Measurements from ENCODE around the gene TUNAR.

DNA sequence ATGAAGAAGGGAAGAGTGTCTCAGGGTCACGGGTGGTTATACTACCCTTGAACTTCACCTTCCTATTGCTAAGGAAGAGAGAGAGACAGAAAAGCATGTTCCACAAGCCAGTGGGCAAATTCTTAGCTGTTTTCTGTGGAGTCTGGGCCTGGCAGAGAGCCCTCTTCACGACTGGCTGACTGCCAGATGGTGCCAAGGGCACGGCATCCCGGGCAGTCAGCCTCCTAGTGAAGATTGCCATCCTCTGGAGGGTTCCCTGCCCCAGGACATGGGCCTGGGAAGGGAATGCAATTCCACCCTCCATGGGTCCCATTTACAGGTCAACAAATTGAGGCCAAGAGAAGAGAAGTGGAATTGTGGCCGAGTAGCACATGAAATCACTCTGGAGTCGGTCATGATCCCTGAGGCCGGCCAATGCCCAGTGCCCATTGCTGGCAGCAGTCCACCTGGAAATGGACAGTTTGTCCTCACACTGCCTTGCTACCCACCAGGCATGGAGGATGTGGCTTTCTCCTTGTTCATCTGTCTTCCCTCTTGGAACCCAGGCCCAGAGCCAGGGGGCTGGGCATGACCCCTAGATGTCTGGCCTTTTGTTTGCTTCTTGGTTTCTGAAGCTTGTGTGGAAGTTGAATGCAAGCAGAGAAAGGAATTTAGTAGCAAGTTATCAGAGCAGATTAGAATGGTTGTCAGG is 9.9 kb downstream of the TUNAR start:
- TF ChIP-seq CTCF (IDR thresholded peaks at IDR 0.05) (no peak), POLR2A (IDR thresholded peaks at IDR 0.05) (no peak)

Measured in tibial nerve (tissue), 3 donors.